K562 (cell line): ENCODE results near the gene STX1A. TPM values are rescaled to one million over a fixed set of nuclear protein-coding genes. Genes with fewer than 3 reads are reported as not detected.

Experiments
- CBX3 ChIP-seq, 2 experiments: IDR thresholded peaks; 1 replicate in 1 of 2; 2 replicates in 1 of 2; pipeline ENCODE4 v1.6.1; 2012; ENCODE audit warnings: inconsistent platforms in 2 of 2, low read length in 2 of 2, borderline replicate concordance in 1 of 2, control low read depth in 1 of 2
- COPS2 ChIP-seq: fragments of 450-650 bp; conservative IDR thresholded peaks from 2 replicates; pipeline ENCODE4 v1.6.1; 2016; ENCODE audit warnings: mild to moderate bottlenecking, moderate library complexity
- FOXP1 ChIP-seq: sonication (generic); formaldehyde crosslinking; IDR thresholded peaks from 2 replicates; pipeline ENCODE4 v1.8.0; 2022; ENCODE audit warnings: mild to moderate bottlenecking, missing genetic modification reagents
- HNRNPLL ChIP-seq: fragments of 200-400 bp; formaldehyde crosslinking; IDR thresholded peaks from 2 replicates; pipeline ENCODE4 v1.6.1; 2017; ENCODE audit warnings: low read length, low read depth, mild to moderate bottlenecking; ENCODE audit not compliant: poor library complexity, severe bottlenecking
- JUND ChIP-seq, 2 experiments: IDR thresholded peaks; 2 replicates in 1 of 2; 3 replicates in 1 of 2; pipeline ENCODE4 v1.6.1; 2011; ENCODE audit warnings: borderline replicate concordance in 2 of 2, low read depth in 2 of 2, low read length in 2 of 2, improper control_type of control experiment in 1 of 2, missing biosample characterization in 1 of 2, missing genetic modification characterization in 1 of 2, missing genetic modification reagents in 1 of 2
- MAFF ChIP-seq: IDR thresholded peaks from 2 replicates; pipeline ENCODE4 v1.6.1; 2012; ENCODE audit warnings: low read length, improper control_type of control experiment
- MBD2 ChIP-seq: sonication (generic); IDR thresholded peaks from 2 replicates; pipeline ENCODE4 v1.6.1; 2016; ENCODE audit warnings: low read depth, borderline replicate concordance
- MEF2D ChIP-seq: conservative IDR thresholded peaks from 2 replicates; pipeline ENCODE4 v1.6.1; 2016; ENCODE audit warnings: low read depth, missing genetic modification characterization, missing compliant biosample characterization
- MIER1 ChIP-seq: fragments of 450-650 bp; IDR thresholded peaks from 2 replicates; pipeline ENCODE4 v1.6.1; 2016; ENCODE audit warnings: antibody characterized with exemption, mild to moderate bottlenecking, low read depth
- POLR3A ChIP-seq: IDR thresholded peaks from 2 replicates; pipeline ENCODE4 v1.6.1; 2011; ENCODE audit warnings: borderline replicate concordance, mild to moderate bottlenecking, moderate library complexity; ENCODE audit not compliant: insufficient read length, insufficient read depth; ENCODE audit errors: extremely low read depth
- RBM39 ChIP-seq: fragments of 200-400 bp; formaldehyde crosslinking; optimal IDR thresholded peaks from 2 replicates; pipeline ENCODE3; 2018; ENCODE audit warnings: low read depth, low read length
- SAP30 ChIP-seq: fragments of 200-600 bp; sonication (generic); IDR thresholded peaks from 2 replicates; pipeline ENCODE4 v1.6.1; 2012; ENCODE audit warnings: borderline replicate concordance, low read depth, mild to moderate bottlenecking, moderate library complexity, low read length, control low read depth, inconsistent platforms; ENCODE audit not compliant: insufficient read depth, poor library complexity, severe bottlenecking
- SMAD1 ChIP-seq: fragments of 150-350 bp; IDR thresholded peaks from 2 replicates; pipeline ENCODE4 v1.6.1; 2014; ENCODE audit warnings: low read length, low read depth; ENCODE audit not compliant: partially characterized antibody
- SRF ChIP-seq, 2 experiments: fragments of 250-450, 450-650 bp in 1 of 2; sonication (Bioruptor Pico) in 1 of 2; sonication (generic) in 1 of 2; formaldehyde crosslinking; IDR thresholded peaks; 2 replicates each; pipeline versions ENCODE4 v1.5.0 to v1.5.1; 2020 to 2022; ENCODE audit warnings: mild to moderate bottlenecking in 1 of 2, missing genetic modification reagents in 1 of 2
- YY1 ChIP-seq, 3 experiments: IDR thresholded peaks; 2 replicates each; pipeline ENCODE4 v1.6.1; 2011; ENCODE audit warnings: low read length in 2 of 3, mild to moderate bottlenecking in 2 of 3, moderate library complexity in 2 of 3, borderline replicate concordance in 1 of 3, control low read depth in 1 of 3, low read depth in 1 of 3; ENCODE audit not compliant: insufficient read depth in 3 of 3, insufficient replicate concordance in 2 of 3, control insufficient read depth in 1 of 3, insufficient read length in 1 of 3; ENCODE audit errors: extremely low read depth in 1 of 3
- ZNF239 ChIP-seq: fragments of 250-450 bp; sonication (Bioruptor Pico); IDR thresholded peaks from 2 replicates; pipeline ENCODE4 v1.4.0; 2020; ENCODE audit warnings: mild to moderate bottlenecking
- polyA plus RNA-seq, 8 experiments: library from polyadenylated mRNA; depleted of rRNA in 4 of 8; stranded (reverse) in 5 of 8; unstranded in 3 of 8; fragments of >200 nt; fragmentation: Nextera tagmentation in 2 of 8; fragmentation: Illumina TruSeq in 1 of 8; extraction: Ambion mirVana in 2 of 8; extraction: Trizol in 1 of 8; gene quantifications; 2 replicates each; pipeline versions ENCODE4 v1.2.1 to v1.2.3, GENCODE V29; 2011 to 2014; ENCODE audit warnings: inconsistent platforms in 1 of 8, missing spikeins in 1 of 8
- total RNA-seq, 7 experiments: library from RNA; depleted of rRNA in 6 of 7; stranded (reverse); fragments of >200 nt in 6 of 7; fragmentation: Illumina TruSeq in 2 of 7; extraction: Trizol in 2 of 7; gene quantifications; 2 replicates each; pipeline versions ENCODE4 v1.2.1 to v1.2.3, GENCODE V29; 2011 to 2021; ENCODE audit warnings: low replicate concordance in 1 of 7
- TF ChIP-seq, protein P1 (sequence below): fragments of 450-650 bp; conservative IDR thresholded peaks from 2 replicates; pipeline ENCODE4 v1.6.1; 2016; ENCODE audit warnings: missing genetic modification characterization, low read depth, mild to moderate bottlenecking, control low read depth, missing compliant biosample characterization
- TF ChIP-seq, protein P2 (sequence below), 2 experiments: fragments of 450-650 bp in 1 of 2; sonication (generic) in 1 of 2; formaldehyde crosslinking; conservative IDR thresholded peaks; 2 replicates each; pipeline versions ENCODE4 v1.4.0 to v1.8.1; 2020 to 2022; ENCODE audit warnings: mild to moderate bottlenecking in 1 of 2, missing genetic modification reagents in 1 of 2
- TF ChIP-seq, protein P3 (sequence below): fragments of 250-450 bp; sonication (Bioruptor Pico); IDR thresholded peaks from 2 replicates; pipeline ENCODE4 v1.4.0; 2020
- TF ChIP-seq, protein P4 (sequence below): fragments of 450-650 bp; IDR thresholded peaks from 2 replicates; pipeline ENCODE4 v1.6.1; 2018; ENCODE audit warnings: mild to moderate bottlenecking, low read depth; ENCODE audit not compliant: partially characterized antibody

STX1A gene
- total and polyA plus RNA-seq, 9 of the 15 experiments (the other 6 are each of a cell fraction or from before 2014, with no cell fraction given), result 0.04 to 15.1 (median 6.3) TPM

DNA sequence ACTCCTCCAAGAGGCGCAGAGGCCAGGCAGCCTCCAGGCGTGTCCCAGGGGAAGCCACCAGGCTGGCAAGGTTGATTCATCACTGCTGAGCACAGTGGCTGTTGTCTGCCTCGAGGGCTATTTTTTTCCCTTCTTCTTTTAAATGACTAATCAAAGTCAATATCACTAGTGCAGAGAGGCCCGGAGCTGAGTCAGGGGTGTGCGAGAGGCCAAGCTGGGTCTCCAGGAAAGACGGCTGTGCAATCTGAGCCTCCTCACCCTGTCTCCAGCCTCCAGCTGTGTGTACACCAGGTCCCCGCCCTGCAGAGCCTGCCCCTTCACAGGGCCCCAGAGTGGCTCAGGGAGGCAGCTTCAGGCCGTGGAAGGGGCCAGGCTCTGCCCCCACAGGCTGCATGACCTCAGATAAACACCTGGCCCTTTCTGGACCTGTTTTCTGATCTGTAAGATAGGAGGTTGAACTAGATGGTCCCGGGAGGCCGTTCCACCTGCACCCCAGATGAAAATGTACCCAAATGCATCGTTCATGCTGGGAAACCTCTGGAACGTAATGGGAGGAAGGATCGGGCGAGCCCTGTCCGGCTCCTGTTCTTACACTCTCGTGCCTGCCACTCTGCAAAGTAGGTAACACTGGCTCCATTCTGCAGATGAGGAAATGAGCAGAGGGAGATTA is 3.7 kb downstream of the STX1A start (continued):
- TF ChIP-seq SAP30 (no peak), CBX3 (IDR thresholded peaks at IDR 0.05; ENCODE audit: borderline replicate concordance in 1 of 2, low read length in 2 of 2) (no peak; a peak in 1 of 3 replicates), MBD2 (no peak; the same call in 1 of the 2 replicates), YY1 (IDR thresholded peaks at IDR 0.05; ENCODE audit: borderline replicate concordance in 1 of 3, control insufficient read depth in 1 of 3, extremely low read depth in 1 of 3, insufficient read depth in 3 of 3, insufficient read length in 1 of 3, insufficient replicate concordance in 2 of 3, low read depth in 1 of 3, low read length in 2 of 3) (no peak), MEF2D (tag) (no peak), FOXP1 (CRISPR knock-in tag) (no peak), HNRNPLL (no peak), COPS2 (no peak), MAFF (peak; percentile 31; the same call in 1 of the 2 replicates), RBM39 (no peak), SRF (CRISPR knock-in tag; IDR thresholded peaks at IDR 0.05) (peak in 1 of 2 experiments; percentile 90; a peak in 1 of 4 replicates), JUND (IDR thresholded peaks at IDR 0.05; ENCODE audit: borderline replicate concordance, low read depth, low read length) (peak; percentile 85), JUND (tag; IDR thresholded peaks at IDR 0.05; ENCODE audit: borderline replicate concordance, low read depth, low read length) (peak; percentile 91; the same call in 2 of the 3 replicates), POLR3A (no peak), MIER1 (no peak), ZNF239 (CRISPR knock-in tag) (no peak), SMAD1 (peak; percentile 32)
- TF ChIP-seq, protein P1, sequence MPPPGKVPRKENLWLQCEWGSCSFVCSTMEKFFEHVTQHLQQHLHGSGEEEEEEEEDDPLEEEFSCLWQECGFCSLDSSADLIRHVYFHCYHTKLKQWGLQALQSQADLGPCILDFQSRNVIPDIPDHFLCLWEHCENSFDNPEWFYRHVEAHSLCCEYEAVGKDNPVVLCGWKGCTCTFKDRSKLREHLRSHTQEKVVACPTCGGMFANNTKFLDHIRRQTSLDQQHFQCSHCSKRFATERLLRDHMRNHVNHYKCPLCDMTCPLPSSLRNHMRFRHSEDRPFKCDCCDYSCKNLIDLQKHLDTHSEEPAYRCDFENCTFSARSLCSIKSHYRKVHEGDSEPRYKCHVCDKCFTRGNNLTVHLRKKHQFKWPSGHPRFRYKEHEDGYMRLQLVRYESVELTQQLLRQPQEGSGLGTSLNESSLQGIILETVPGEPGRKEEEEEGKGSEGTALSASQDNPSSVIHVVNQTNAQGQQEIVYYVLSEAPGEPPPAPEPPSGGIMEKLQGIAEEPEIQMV (tag), result no peak
- TF ChIP-seq, protein P2, sequence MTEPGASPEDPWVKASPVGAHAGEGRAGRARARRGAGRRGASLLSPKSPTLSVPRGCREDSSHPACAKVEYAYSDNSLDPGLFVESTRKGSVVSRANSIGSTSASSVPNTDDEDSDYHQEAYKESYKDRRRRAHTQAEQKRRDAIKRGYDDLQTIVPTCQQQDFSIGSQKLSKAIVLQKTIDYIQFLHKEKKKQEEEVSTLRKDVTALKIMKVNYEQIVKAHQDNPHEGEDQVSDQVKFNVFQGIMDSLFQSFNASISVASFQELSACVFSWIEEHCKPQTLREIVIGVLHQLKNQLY (CRISPR knock-in tag; conservative IDR thresholded peaks at IDR 0.05), result 0 out of 4 replicates have a peak, but pooled peaks of 1 of the 2 experiments have one; percentile 18
- TF ChIP-seq, protein P3, sequence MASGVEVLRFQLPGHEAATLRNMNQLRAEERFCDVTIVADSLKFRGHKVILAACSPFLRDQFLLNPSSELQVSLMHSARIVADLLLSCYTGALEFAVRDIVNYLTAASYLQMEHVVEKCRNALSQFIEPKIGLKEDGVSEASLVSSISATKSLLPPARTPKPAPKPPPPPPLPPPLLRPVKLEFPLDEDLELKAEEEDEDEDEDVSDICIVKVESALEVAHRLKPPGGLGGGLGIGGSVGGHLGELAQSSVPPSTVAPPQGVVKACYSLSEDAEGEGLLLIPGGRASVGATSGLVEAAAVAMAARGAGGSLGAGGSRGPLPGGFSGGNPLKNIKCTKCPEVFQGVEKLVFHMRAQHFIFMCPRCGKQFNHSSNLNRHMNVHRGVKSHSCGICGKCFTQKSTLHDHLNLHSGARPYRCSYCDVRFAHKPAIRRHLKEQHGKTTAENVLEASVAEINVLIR (CRISPR knock-in tag), result no peak
- TF ChIP-seq, protein P4, sequence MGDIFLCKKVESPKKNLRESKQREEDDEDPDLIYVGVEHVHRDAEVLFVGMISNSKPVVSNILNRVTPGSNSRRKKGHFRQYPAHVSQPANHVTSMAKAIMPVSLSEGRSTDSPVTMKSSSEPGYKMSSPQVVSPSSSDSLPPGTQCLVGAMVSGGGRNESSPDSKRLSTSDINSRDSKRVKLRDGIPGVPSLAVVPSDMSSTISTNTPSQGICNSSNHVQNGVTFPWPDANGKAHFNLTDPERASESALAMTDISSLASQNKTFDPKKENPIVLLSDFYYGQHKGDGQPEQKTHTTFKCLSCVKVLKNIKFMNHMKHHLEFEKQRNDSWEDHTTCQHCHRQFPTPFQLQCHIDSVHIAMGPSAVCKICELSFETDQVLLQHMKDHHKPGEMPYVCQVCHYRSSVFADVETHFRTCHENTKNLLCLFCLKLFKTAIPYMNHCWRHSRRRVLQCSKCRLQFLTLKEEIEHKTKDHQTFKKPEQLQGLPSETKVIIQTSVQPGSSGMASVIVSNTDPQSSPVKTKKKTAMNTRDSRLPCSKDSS, result no peak
